Measurements from ENCODE around the gene RPS6KA1.

GRCh38 chr1:26608895-26609294, 79.3 kb downstream of the RPS6KA1 start:
- TF ChIP-seq CTCF (IDR thresholded peaks at IDR 0.05) (no peak), POLR2A (IDR thresholded peaks at IDR 0.05) (no peak)

All from testis (tissue), 2 donors.